ENCODE data around the gene RAPGEF2.

The RAPGEF2 gene

GRCh38 chr4:159149666-159150065 is 46.8 kb downstream of the RAPGEF2 start:
- no peak overlapping the region for H3K4me3 ChIP-seq (replicated peaks; ENCODE audit: low read depth, low read length)
- TF ChIP-seq, protein P1, sequence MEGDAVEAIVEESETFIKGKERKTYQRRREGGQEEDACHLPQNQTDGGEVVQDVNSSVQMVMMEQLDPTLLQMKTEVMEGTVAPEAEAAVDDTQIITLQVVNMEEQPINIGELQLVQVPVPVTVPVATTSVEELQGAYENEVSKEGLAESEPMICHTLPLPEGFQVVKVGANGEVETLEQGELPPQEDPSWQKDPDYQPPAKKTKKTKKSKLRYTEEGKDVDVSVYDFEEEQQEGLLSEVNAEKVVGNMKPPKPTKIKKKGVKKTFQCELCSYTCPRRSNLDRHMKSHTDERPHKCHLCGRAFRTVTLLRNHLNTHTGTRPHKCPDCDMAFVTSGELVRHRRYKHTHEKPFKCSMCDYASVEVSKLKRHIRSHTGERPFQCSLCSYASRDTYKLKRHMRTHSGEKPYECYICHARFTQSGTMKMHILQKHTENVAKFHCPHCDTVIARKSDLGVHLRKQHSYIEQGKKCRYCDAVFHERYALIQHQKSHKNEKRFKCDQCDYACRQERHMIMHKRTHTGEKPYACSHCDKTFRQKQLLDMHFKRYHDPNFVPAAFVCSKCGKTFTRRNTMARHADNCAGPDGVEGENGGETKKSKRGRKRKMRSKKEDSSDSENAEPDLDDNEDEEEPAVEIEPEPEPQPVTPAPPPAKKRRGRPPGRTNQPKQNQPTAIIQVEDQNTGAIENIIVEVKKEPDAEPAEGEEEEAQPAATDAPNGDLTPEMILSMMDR (IDR thresholded peaks at IDR 0.05; ENCODE audit: low read depth, low read length, missing control alignments), result no peak
- no peak for DNase-seq (ENCODE audit: extremely low read depth, low read depth)

- TF ChIP-seq, protein P1 (IDR thresholded peaks at IDR 0.05; ENCODE audit: low read depth, low read length, missing control alignments), result no peak
- DNase-seq (ENCODE audit: extremely low read depth, low read depth), result no peak
- no peak overlapping the region for H3K4me3 ChIP-seq (replicated peaks; ENCODE audit: low read depth, low read length)
Observed at GRCh38 chr4:159150396-159150795, 47.5 kb downstream of the RAPGEF2 start.

DNA sequence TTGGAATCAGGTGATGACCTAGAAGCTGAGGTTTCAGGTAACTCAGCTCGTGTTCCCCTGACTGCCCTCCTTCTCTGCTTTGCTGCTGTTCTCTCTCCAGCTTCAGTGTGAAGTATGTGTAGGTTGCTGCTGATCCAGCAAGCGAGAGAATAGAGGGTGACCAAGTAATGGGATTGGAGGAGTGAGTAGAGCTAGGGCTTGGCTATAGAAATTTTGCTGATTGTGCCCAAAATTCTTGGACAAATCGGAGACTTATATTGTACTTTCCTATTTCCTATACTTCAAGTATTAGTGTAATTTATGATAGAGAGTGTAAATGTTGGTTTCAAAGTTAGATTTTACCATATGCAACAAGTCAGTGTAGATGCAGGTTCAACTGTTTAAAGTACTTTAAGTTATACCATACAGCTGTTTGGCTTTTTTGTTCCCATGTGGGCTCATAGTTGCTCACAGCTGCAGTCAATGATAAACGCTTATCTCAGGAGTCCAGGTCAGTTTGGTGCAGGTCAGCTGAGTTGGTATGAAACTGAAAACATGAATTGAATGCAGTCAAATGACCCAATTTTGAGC is 48.0 kb downstream of the RAPGEF2 start:
- no peak overlapping the region for H3K4me3 ChIP-seq (replicated peaks; ENCODE audit: low read depth, low read length)
- DNase-seq (ENCODE audit: extremely low read depth, low read depth), result no peak
- TF ChIP-seq, protein P1 (IDR thresholded peaks at IDR 0.05; ENCODE audit: low read depth, low read length, missing control alignments), result no peak

- TF ChIP-seq, protein P1 (IDR thresholded peaks at IDR 0.05; ENCODE audit: low read depth, low read length, missing control alignments), result no peak
- no peak for DNase-seq (ENCODE audit: extremely low read depth, low read depth)
- no peak overlapping the region for H3K4me3 ChIP-seq (replicated peaks; ENCODE audit: low read depth, low read length)
Observed at GRCh38 chr4:159151689-159152088, 48.8 kb downstream of the RAPGEF2 start.

GRCh38 chr4:159152181-159152580 is 49.3 kb downstream of the RAPGEF2 start:
- TF ChIP-seq, protein P1 (IDR thresholded peaks at IDR 0.05; ENCODE audit: low read depth, low read length, missing control alignments), result no peak
- H3K4me3 ChIP-seq (replicated peaks; ENCODE audit: low read depth, low read length), result no peak overlapping the region
- DNase-seq (ENCODE audit: extremely low read depth, low read depth), result no peak

- no peak for DNase-seq (ENCODE audit: extremely low read depth, low read depth)
- TF ChIP-seq, protein P1 (IDR thresholded peaks at IDR 0.05; ENCODE audit: low read depth, low read length, missing control alignments), result no peak
- no peak overlapping the region for H3K4me3 ChIP-seq (replicated peaks; ENCODE audit: low read depth, low read length)
Observed at GRCh38 chr4:159153669-159154068, 50.8 kb downstream of the RAPGEF2 start.

- TF ChIP-seq, protein P1 (IDR thresholded peaks at IDR 0.05; ENCODE audit: low read depth, low read length, missing control alignments), result no peak
- no peak overlapping the region for H3K4me3 ChIP-seq (replicated peaks; ENCODE audit: low read depth, low read length)
- no peak for DNase-seq (ENCODE audit: extremely low read depth, low read depth)
Observed at GRCh38 chr4:159155119-159155518, 52.2 kb downstream of the RAPGEF2 start.

All from HFF-Myc (cell line).